Esophagus squamous epithelium (tissue), 5 donors: Measurements from ENCODE around the gene HCAR3. TPM values are rescaled to one million over a fixed set of nuclear protein-coding genes. Genes with fewer than 3 reads are reported as not detected.
A peak's percentile ranks its signal among the peaks of the same experiment; 100 is the strongest.

ENCODE experiments used
- DNase-seq: peaks from one replicate; lab custom pipeline; 2025; lab: John Stamatoyannopoulos, UW
- H3K27ac ChIP-seq, 4 donors: fragments of 200-600 bp; sonication (generic); one replicate each; pipeline ENCODE4 v1.5.1; 2016 to 2019; ENCODE audit warnings: mild to moderate bottlenecking in 1 of 4
- H3K27me3 ChIP-seq, 4 donors: fragments of 200-600 bp; sonication (generic); 1 replicate in 3 of 4; 2 replicates in 1 of 4; pipeline versions ENCODE4 v1.5.1 to v1.6.0; 2017 to 2021; ENCODE audit warnings: antibody characterized with exemption in 1 of 4
- H3K36me3 ChIP-seq, 3 donors: fragments of 200-600 bp; sonication (generic); one replicate each; pipeline ENCODE4 v1.5.1; 2016 to 2019
- H3K4me1 ChIP-seq, 3 donors: fragments of 200-600 bp; sonication (generic); one replicate each; pipeline ENCODE4 v1.5.1; 2017 to 2019
- H3K4me3 ChIP-seq, 4 donors: fragments of 200-600 bp; sonication (generic); 1 replicate in 3 of 4; 2 replicates in 1 of 4; pipeline ENCODE4 v1.5.1; 2016 to 2019; ENCODE audit warnings: mild to moderate bottlenecking in 2 of 4, moderate library complexity in 1 of 4
- H3K9me3 ChIP-seq, 3 donors: fragments of 200-600 bp; sonication (generic); one replicate each; pipeline ENCODE4 v1.5.1; 2016 to 2019
- CTCF ChIP-seq, 6 experiments: fragments of 450-650 bp in 4 of 6; fragments of 200-600 bp in 2 of 6; sonication (generic) in 2 of 6; IDR thresholded peaks; one replicate each; pipeline ENCODE4 v1.5.1; 2016 to 2019; ENCODE audit warnings: antibody characterized with exemption in 6 of 6, mild to moderate bottlenecking in 4 of 6, moderate library complexity in 4 of 6
- POLR2A ChIP-seq, 4 donors: fragments of 450-650 bp; IDR thresholded peaks; one replicate each; pipeline ENCODE4 v1.6.1; 2017; ENCODE audit warnings: antibody characterized with exemption in 4 of 4, mild to moderate bottlenecking in 4 of 4, moderate library complexity in 3 of 4
- WGBS, 2 donors: methylation state at CpG; one replicate each; pipeline ENCODE4 v1.1.5; 2018; 5-methylcytosine and 5-hydroxymethylcytosine counted together
- intact Hi-C: fragments of 100-400 bp; cut with DNase I; formaldehyde crosslinking; loops from one replicate; pipeline ENCODE4 v1.15.0; 2022
- total RNA-seq, 4 donors: library from RNA; depleted of rRNA; stranded (reverse); fragments of >200 nt; gene quantifications; one replicate each; pipeline ENCODE4 v1.1.0, GENCODE V29; 2016
- donor health status: DM: yes; HTN: yes; CAD: no.

Gene HCAR3
- total RNA-seq, 4 donors from 2014 or later = 4.7 to 18.8 (median 10.5) TPM

GRCh38 chr12:122749569-122750332, 33.1 kb upstream of the HCAR3 start:
- WGBS, 2 donors = 72 to 76% methylated on average over 5 to 6 of the region's 6 CpGs

GRCh38 chr12:122747224-122748135, 30.9 kb upstream of the HCAR3 start:
- Histone ChIP-seq H3K9me3 (no peaks in the 10 kb centered on the region), H3K27ac (peak overlapping the region; percentile 17 to 77 (median 52)), H3K4me3 (no peak overlapping the region), H3K36me3 (no peaks in the 10 kb centered on the region), H3K27me3 (no peaks in the 10 kb centered on the region), H3K4me1 (peaks cover 3 to 49% (median 5%) of the 10 kb centered on the region in 3 donors)
- TF ChIP-seq POLR2A (IDR thresholded peaks at IDR 0.05) (no peak), CTCF (IDR thresholded peaks at IDR 0.05) (no peak)
- intact Hi-C loops = no loop called here
- DNase-seq = no peak
- 61 to 64% methylated on average over 9 of the region's 9 CpGs for WGBS, 2 donors

More at GRCh38 chr12:122749569-122750332, 33.1 kb upstream of the HCAR3 start:
- Histone ChIP-seq H3K9me3 (no peaks in the 10 kb centered on the region), H3K27ac (peak overlapping the region in 2 of 4 donors; percentile 13 to 77), H3K36me3 (peaks cover 0 to 10% (median 2%) of the 10 kb centered on the region in 3 donors), H3K27me3 (no peaks in the 10 kb centered on the region), H3K4me1 (peaks cover 14 to 67% (median 15%) of the 10 kb centered on the region in 3 donors), H3K4me3 (no peak overlapping the region)
- no peak for TF ChIP-seq CTCF (IDR thresholded peaks at IDR 0.05)
- no peak for TF ChIP-seq POLR2A (IDR thresholded peaks at IDR 0.05)
- no peak for DNase-seq
- intact Hi-C loops = loop anchor here (5.0 kb wide), 1 partner anchor 107 kb away; no protein-coding TSS in a partner anchor

- no peak for DNase-seq
- TF ChIP-seq CTCF (IDR thresholded peaks at IDR 0.05) (no peak), POLR2A (IDR thresholded peaks at IDR 0.05) (no peak)
- H3K4me1 ChIP-seq = peaks cover 0 to 23% (median 0%) of the 10 kb centered on the region in 3 donors
- intact Hi-C loops = no loop called here
- H3K27ac ChIP-seq = no peak overlapping the region
- whole genome bisulfite sequencing, 2 donors = 82 to 90% methylated on average over 7 of the region's 7 CpGs
- no peaks in the 10 kb centered on the region for H3K9me3 ChIP-seq
- no peak overlapping the region for H3K4me3 ChIP-seq
- no peaks in the 10 kb centered on the region for H3K27me3 ChIP-seq
- no peaks in the 10 kb centered on the region for H3K36me3 ChIP-seq
Measured at GRCh38 chr12:122743895-122744525, 27.4 kb upstream of the HCAR3 start.

GRCh38 chr12:122740351-122740750, 23.7 kb upstream of the HCAR3 start:
- no peak for TF ChIP-seq CTCF (IDR thresholded peaks at IDR 0.05)
- DNase-seq = no peak
- no peak overlapping the region for H3K4me3 ChIP-seq

More at GRCh38 chr12:122740351-122740750, 23.7 kb upstream of the HCAR3 start:
- H3K27me3 ChIP-seq = no peaks in the 10 kb centered on the region
- no peaks in the 10 kb centered on the region for H3K36me3 ChIP-seq
- no peaks in the 10 kb centered on the region for H3K9me3 ChIP-seq
- no peak overlapping the region for H3K27ac ChIP-seq
- WGBS, 2 donors = 87 to 96% methylated on average over 7 of the region's 7 CpGs
- intact Hi-C loops = no loop called here
- no peaks in the 10 kb centered on the region for H3K4me1 ChIP-seq
